ENCODE measurements around the gene MSH2. TPM values are rescaled to one million over a fixed set of nuclear protein-coding genes. Genes with fewer than 3 reads are reported as not detected.

Gene MSH2
- total and polyA plus RNA-seq, 2 of the 13 experiments (the other 11 are each of a cell fraction or from before 2014, with no cell fraction given): 19.9 to 76.3 TPM

GRCh38 chr2:47354013-47354847 is 48.7 kb upstream of the MSH2 start (continued):
- TF ChIP-seq ESRRA (CRISPR knock-in tag; IDR thresholded peaks at IDR 0.05; ENCODE audit: low read depth): no peak
- TF ChIP-seq PITX1 (CRISPR knock-in tag; IDR thresholded peaks at IDR 0.05): peak; percentile 15; the same call in 1 of the 2 replicates
- TF ChIP-seq ZNF33B (CRISPR knock-in tag; IDR thresholded peaks at IDR 0.05): no peak
- no peak for TF ChIP-seq ZNF83 (CRISPR knock-in tag; IDR thresholded peaks at IDR 0.05; ENCODE audit: borderline replicate concordance)
- no peak for TF ChIP-seq ZNF136 (CRISPR knock-in tag; IDR thresholded peaks at IDR 0.05; ENCODE audit: low read depth)
- TF ChIP-seq KDM6A (CRISPR knock-in tag; IDR thresholded peaks at IDR 0.05; ENCODE audit: low read depth): 0 out of 2 replicates have a peak, but pooled peaks have one; percentile 34
- TF ChIP-seq, protein P1, sequence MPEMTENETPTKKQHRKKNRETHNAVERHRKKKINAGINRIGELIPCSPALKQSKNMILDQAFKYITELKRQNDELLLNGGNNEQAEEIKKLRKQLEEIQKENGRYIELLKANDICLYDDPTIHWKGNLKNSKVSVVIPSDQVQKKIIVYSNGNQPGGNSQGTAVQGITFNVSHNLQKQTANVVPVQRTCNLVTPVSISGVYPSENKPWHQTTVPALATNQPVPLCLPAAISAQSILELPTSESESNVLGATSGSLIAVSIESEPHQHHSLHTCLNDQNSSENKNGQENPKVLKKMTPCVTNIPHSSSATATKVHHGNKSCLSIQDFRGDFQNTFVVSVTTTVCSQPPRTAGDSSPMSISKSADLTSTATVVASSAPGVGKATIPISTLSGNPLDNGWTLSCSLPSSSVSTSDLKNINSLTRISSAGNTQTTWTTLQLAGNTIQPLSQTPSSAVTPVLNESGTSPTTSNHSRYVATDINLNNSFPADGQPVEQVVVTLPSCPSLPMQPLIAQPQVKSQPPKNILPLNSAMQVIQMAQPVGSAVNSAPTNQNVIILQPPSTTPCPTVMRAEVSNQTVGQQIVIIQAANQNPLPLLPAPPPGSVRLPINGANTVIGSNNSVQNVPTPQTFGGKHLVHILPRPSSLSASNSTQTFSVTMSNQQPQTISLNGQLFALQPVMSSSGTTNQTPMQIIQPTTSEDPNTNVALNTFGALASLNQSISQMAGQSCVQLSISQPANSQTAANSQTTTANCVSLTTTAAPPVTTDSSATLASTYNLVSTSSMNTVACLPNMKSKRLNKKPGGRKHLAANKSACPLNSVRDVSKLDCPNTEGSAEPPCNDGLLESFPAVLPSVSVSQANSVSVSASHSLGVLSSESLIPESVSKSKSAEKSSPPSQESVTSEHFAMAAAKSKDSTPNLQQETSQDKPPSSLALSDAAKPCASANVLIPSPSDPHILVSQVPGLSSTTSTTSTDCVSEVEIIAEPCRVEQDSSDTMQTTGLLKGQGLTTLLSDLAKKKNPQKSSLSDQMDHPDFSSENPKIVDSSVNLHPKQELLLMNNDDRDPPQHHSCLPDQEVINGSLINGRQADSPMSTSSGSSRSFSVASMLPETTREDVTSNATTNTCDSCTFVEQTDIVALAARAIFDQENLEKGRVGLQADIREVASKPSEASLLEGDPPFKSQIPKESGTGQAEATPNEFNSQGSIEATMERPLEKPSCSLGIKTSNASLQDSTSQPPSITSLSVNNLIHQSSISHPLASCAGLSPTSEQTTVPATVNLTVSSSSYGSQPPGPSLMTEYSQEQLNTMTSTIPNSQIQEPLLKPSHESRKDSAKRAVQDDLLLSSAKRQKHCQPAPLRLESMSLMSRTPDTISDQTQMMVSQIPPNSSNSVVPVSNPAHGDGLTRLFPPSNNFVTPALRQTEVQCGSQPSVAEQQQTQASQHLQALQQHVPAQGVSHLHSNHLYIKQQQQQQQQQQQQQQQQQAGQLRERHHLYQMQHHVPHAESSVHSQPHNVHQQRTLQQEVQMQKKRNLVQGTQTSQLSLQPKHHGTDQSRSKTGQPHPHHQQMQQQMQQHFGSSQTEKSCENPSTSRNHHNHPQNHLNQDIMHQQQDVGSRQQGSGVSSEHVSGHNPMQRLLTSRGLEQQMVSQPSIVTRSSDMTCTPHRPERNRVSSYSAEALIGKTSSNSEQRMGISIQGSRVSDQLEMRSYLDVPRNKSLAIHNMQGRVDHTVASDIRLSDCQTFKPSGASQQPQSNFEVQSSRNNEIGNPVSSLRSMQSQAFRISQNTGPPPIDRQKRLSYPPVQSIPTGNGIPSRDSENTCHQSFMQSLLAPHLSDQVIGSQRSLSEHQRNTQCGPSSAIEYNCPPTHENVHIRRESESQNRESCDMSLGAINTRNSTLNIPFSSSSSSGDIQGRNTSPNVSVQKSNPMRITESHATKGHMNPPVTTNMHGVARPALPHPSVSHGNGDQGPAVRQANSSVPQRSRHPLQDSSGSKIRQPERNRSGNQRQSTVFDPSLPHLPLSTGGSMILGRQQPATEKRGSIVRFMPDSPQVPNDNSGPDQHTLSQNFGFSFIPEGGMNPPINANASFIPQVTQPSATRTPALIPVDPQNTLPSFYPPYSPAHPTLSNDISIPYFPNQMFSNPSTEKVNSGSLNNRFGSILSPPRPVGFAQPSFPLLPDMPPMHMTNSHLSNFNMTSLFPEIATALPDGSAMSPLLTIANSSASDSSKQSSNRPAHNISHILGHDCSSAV (CRISPR knock-in tag; IDR thresholded peaks at IDR 0.05; ENCODE audit: borderline replicate concordance): no peak
- TF ChIP-seq, protein P2, sequence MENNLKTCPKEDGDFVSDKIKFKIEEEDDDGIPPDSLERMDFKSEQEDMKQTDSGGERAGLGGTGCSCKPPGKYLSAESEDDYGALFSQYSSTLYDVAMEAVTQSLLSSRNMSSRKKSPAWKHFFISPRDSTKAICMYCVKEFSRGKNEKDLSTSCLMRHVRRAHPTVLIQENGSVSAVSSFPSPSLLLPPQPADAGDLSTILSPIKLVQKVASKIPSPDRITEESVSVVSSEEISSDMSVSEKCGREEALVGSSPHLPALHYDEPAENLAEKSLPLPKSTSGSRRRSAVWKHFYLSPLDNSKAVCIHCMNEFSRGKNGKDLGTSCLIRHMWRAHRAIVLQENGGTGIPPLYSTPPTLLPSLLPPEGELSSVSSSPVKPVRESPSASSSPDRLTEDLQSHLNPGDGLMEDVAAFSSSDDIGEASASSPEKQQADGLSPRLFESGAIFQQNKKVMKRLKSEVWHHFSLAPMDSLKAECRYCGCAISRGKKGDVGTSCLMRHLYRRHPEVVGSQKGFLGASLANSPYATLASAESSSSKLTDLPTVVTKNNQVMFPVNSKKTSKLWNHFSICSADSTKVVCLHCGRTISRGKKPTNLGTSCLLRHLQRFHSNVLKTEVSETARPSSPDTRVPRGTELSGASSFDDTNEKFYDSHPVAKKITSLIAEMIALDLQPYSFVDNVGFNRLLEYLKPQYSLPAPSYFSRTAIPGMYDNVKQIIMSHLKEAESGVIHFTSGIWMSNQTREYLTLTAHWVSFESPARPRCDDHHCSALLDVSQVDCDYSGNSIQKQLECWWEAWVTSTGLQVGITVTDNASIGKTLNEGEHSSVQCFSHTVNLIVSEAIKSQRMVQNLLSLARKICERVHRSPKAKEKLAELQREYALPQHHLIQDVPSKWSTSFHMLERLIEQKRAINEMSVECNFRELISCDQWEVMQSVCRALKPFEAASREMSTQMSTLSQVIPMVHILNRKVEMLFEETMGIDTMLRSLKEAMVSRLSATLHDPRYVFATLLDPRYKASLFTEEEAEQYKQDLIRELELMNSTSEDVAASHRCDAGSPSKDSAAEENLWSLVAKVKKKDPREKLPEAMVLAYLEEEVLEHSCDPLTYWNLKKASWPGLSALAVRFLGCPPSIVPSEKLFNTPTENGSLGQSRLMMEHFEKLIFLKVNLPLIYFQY (CRISPR knock-in tag; IDR thresholded peaks at IDR 0.05; ENCODE audit: borderline replicate concordance): 0 out of 2 replicates have a peak, but pooled peaks have one; percentile 13
- TF ChIP-seq ZFP37 (CRISPR knock-in tag; IDR thresholded peaks at IDR 0.05; ENCODE audit: borderline replicate concordance): no peak; the same call in 1 of the 2 replicates
- 0 out of 2 replicates have a peak, but pooled peaks have one; percentile 30 for TF ChIP-seq MED1 (CRISPR knock-in tag; IDR thresholded peaks at IDR 0.05)
- TF ChIP-seq HNRNPK (IDR thresholded peaks at IDR 0.05; ENCODE audit: low read depth, low read length, poor library complexity, severe bottlenecking): no peak
- TF ChIP-seq, protein P3, sequence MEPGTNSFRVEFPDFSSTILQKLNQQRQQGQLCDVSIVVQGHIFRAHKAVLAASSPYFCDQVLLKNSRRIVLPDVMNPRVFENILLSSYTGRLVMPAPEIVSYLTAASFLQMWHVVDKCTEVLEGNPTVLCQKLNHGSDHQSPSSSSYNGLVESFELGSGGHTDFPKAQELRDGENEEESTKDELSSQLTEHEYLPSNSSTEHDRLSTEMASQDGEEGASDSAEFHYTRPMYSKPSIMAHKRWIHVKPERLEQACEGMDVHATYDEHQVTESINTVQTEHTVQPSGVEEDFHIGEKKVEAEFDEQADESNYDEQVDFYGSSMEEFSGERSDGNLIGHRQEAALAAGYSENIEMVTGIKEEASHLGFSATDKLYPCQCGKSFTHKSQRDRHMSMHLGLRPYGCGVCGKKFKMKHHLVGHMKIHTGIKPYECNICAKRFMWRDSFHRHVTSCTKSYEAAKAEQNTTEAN (CRISPR knock-in tag; conservative IDR thresholded peaks at IDR 0.05): no peak
- no peak for TF ChIP-seq ZNF432 (CRISPR knock-in tag; IDR thresholded peaks at IDR 0.05; ENCODE audit: borderline replicate concordance)
- no peak for TF ChIP-seq YY1 (IDR thresholded peaks at IDR 0.05; ENCODE audit: insufficient read depth, insufficient replicate concordance, low read depth, low read length)
